OCI-LY1 (cell line): ENCODE measurements around the gene HOTAIR.

ENCODE experiments used
- H2AFZ ChIP-seq: fragments of 200-600 bp; sonication (generic), shearing (Covaris generic); 2 replicates; pipeline ENCODE4 v1.6.0; 2014; ENCODE audit warnings: antibody characterized with exemption, mild to moderate bottlenecking, low read length
- H3F3A ChIP-seq: fragments of 200-600 bp; sonication (generic), shearing (Covaris generic); 2 replicates; pipeline ENCODE4 v1.6.0; 2014; ENCODE audit warnings: mild to moderate bottlenecking, antibody characterized with exemption, low read length, moderate library complexity; ENCODE audit not compliant: insufficient read depth
- H3K27ac ChIP-seq: fragments of 200-600 bp; sonication (generic); 2 replicates; pipeline ENCODE4 v1.5.1; 2014; ENCODE audit warnings: low read length, mixed run types, mild to moderate bottlenecking, low read depth; ENCODE audit not compliant: poor library complexity, severe bottlenecking
- H3K27me3 ChIP-seq: fragments of 200-600 bp; sonication (generic); 2 replicates; pipeline ENCODE4 v1.6.0; 2014; ENCODE audit warnings: antibody characterized with exemption, mild to moderate bottlenecking, low read length, moderate library complexity; ENCODE audit not compliant: insufficient read depth
- H3K36me3 ChIP-seq: fragments of 200-600 bp; sonication (generic); 2 replicates; pipeline ENCODE4 v1.6.1; 2014; ENCODE audit warnings: mild to moderate bottlenecking, antibody characterized with exemption, low read length, moderate library complexity, mixed read lengths; ENCODE audit not compliant: insufficient read depth
- H3K4me1 ChIP-seq: fragments of 200-600 bp; sonication (generic); 2 replicates; pipeline ENCODE4 v1.5.1; 2014; ENCODE audit warnings: mild to moderate bottlenecking, low read length, moderate library complexity; ENCODE audit not compliant: insufficient read depth, severe bottlenecking
- H3K4me2 ChIP-seq: fragments of 200-600 bp; sonication (generic), shearing (Covaris generic); 2 replicates; pipeline ENCODE4 v1.6.1; 2014; ENCODE audit warnings: low read length
- H3K4me3 ChIP-seq: fragments of 200-600 bp; sonication (generic); 2 replicates; pipeline ENCODE4 v1.5.1; 2014; ENCODE audit warnings: low read length, low read depth, mild to moderate bottlenecking, mixed read lengths; ENCODE audit not compliant: poor library complexity, severe bottlenecking
- H3K79me2 ChIP-seq: fragments of 200-600 bp; shearing (Covaris generic); 2 replicates; pipeline ENCODE4 v1.6.1; 2016; ENCODE audit warnings: mixed run types, low read length, mixed read lengths; ENCODE audit not compliant: insufficient read depth
- H3K9ac ChIP-seq: fragments of 200-600 bp; sonication (generic), shearing (Covaris generic); 2 replicates; pipeline ENCODE4 v1.6.1; 2014; ENCODE audit warnings: mild to moderate bottlenecking, low read length, mixed read lengths
- H3K9me2 ChIP-seq: fragments of 200-600 bp; sonication (generic), shearing (Covaris generic); 2 replicates; pipeline ENCODE4 v1.6.1; 2014; ENCODE audit warnings: low read depth, mild to moderate bottlenecking, low read length, mixed read lengths
- H3K9me3 ChIP-seq: fragments of 200-600 bp; shearing (Covaris generic); 2 replicates; pipeline ENCODE4 v1.6.1; 2014; ENCODE audit warnings: low read length, mixed read lengths
- H4K20me1 ChIP-seq: fragments of 200-600 bp; sonication (generic), shearing (Covaris generic); 2 replicates; pipeline ENCODE4 v1.6.0; 2016; ENCODE audit warnings: mild to moderate bottlenecking, low read length; ENCODE audit not compliant: insufficient read depth
- CTCF ChIP-seq: fragments of 200-600 bp; sonication (generic), shearing (Covaris generic); IDR thresholded peaks from 2 replicates; pipeline ENCODE4 v1.5.1; 2017; ENCODE audit warnings: mild to moderate bottlenecking, antibody characterized with exemption, low read length, moderate library complexity, mixed read lengths
- EZH2 ChIP-seq: fragments of 200-600 bp; sonication (generic), shearing (Covaris generic); IDR thresholded peaks from 2 replicates; pipeline ENCODE4 v1.8.0; 2017; ENCODE audit warnings: borderline replicate concordance, mixed run types, mild to moderate bottlenecking, antibody characterized with exemption, low read length, moderate library complexity, mixed read lengths

HOTAIR gene

GRCh38 chr12:54004841-54005530 is 30.2 kb upstream of the HOTAIR start:
- Histone ChIP-seq H3K9ac (no peak overlapping the region), H3K27me3 (0 out of 2 replicates have a peak, but pooled peaks cover 4% of the 10 kb centered on the region), H4K20me1 (no peaks in the 10 kb centered on the region), H3K4me3 (no peak overlapping the region), H3K27ac (no peak overlapping the region), H2AFZ (no peak overlapping the region), H3K9me3 (no peaks in the 10 kb centered on the region), H3F3A (no peaks in the 10 kb centered on the region), H3K4me1 (peaks cover 6% of the 10 kb centered on the region), H3K4me2 (no peak overlapping the region), H3K9me2 (no peaks in the 10 kb centered on the region), H3K36me3 (no peaks in the 10 kb centered on the region), H3K79me2 (no peaks in the 10 kb centered on the region)
- no peak for TF ChIP-seq CTCF
- no peak for TF ChIP-seq EZH2

GRCh38 chr12:54004063-54004840 is 29.5 kb upstream of the HOTAIR start:
- no peaks in the 10 kb centered on the region for H3K27me3 ChIP-seq
- no peaks in the 10 kb centered on the region for H3K9me2 ChIP-seq
- H3K36me3 ChIP-seq: no peaks in the 10 kb centered on the region
- no peak overlapping the region for H3K9ac ChIP-seq
- H2AFZ ChIP-seq: no peak overlapping the region
- H4K20me1 ChIP-seq: no peaks in the 10 kb centered on the region
- TF ChIP-seq EZH2 (no peak), CTCF (no peak)
- H3F3A ChIP-seq: no peaks in the 10 kb centered on the region
- H3K79me2 ChIP-seq: no peaks in the 10 kb centered on the region
- H3K27ac ChIP-seq: no peak overlapping the region
- H3K9me3 ChIP-seq: no peaks in the 10 kb centered on the region
- no peak overlapping the region for H3K4me3 ChIP-seq
- no peak overlapping the region for H3K4me2 ChIP-seq
- peaks cover 6% of the 10 kb centered on the region for H3K4me1 ChIP-seq

GRCh38 chr12:54003625-54004024 is 28.9 kb upstream of the HOTAIR start:
- H3K36me3 ChIP-seq: no peaks in the 10 kb centered on the region
- H4K20me1 ChIP-seq: no peaks in the 10 kb centered on the region
- no peaks in the 10 kb centered on the region for H3K27me3 ChIP-seq
- peaks cover 6% of the 10 kb centered on the region for H3K4me1 ChIP-seq
- H3K9me3 ChIP-seq: no peaks in the 10 kb centered on the region
- no peak overlapping the region for H3K4me3 ChIP-seq
- no peak overlapping the region for H3K4me2 ChIP-seq
- H3F3A ChIP-seq: no peaks in the 10 kb centered on the region
- no peaks in the 10 kb centered on the region for H3K79me2 ChIP-seq
- TF ChIP-seq CTCF: no peak
- TF ChIP-seq EZH2: no peak
- no peaks in the 10 kb centered on the region for H3K9me2 ChIP-seq
- H3K27ac ChIP-seq: no peak overlapping the region
- no peak overlapping the region for H2AFZ ChIP-seq
- H3K9ac ChIP-seq: no peak overlapping the region
